Tibial nerve (tissue), 4 donors: ENCODE results near the gene KLHL5. TPM values are rescaled to one million over a fixed set of nuclear protein-coding genes. Genes with fewer than 3 reads are reported as not detected.

Experiments
- DNase-seq, 2 donors: peaks; one replicate each; pipeline ENCODE4 v3.0.0-alpha.2; 2019; ENCODE audit warnings: low spot score in 2 of 2
- H3K27ac ChIP-seq, 4 donors: fragments of 200-600 bp; sonication (generic) in 3 of 4; one replicate each; pipeline ENCODE4 v1.5.1; 2017 to 2019; ENCODE audit warnings: mild to moderate bottlenecking in 1 of 4
- H3K27me3 ChIP-seq, 2 donors: fragments of 200-600 bp; sonication (generic) in 1 of 2; one replicate each; pipeline versions ENCODE4 v1.5.1 to v1.6.0; 2017 to 2019
- H3K36me3 ChIP-seq, 3 donors: fragments of 200-600 bp; sonication (generic); one replicate each; pipeline ENCODE4 v1.5.1; 2018 to 2019
- H3K4me1 ChIP-seq, 4 donors: fragments of 200-600 bp; sonication (generic) in 3 of 4; one replicate each; pipeline ENCODE4 v1.5.1; 2017 to 2019
- H3K4me3 ChIP-seq, 4 donors: fragments of 200-600 bp; sonication (generic) in 3 of 4; one replicate each; pipeline ENCODE4 v1.5.1; 2017 to 2019; ENCODE audit warnings: mild to moderate bottlenecking in 1 of 4, moderate library complexity in 1 of 4
- H3K9me3 ChIP-seq, 4 donors: fragments of 200-600 bp; sonication (generic) in 3 of 4; one replicate each; pipeline ENCODE4 v1.5.1; 2017 to 2019
- EP300 ChIP-seq, 2 donors: sonication (generic); formaldehyde crosslinking; IDR thresholded peaks; one replicate each; pipeline ENCODE4 v1.6.1; 2017; ENCODE audit warnings: antibody characterized with exemption in 2 of 2, mild to moderate bottlenecking in 1 of 2
- POLR2A ChIP-seq, 2 donors: fragments of 450-650 bp; IDR thresholded peaks; one replicate each; pipeline ENCODE4 v1.6.1; 2017; ENCODE audit warnings: antibody characterized with exemption in 2 of 2, mild to moderate bottlenecking in 2 of 2, moderate library complexity in 2 of 2
- WGBS, 2 donors: methylation state at CpG; one replicate each; pipeline ENCODE4 v1.1.5; 2018; 5-methylcytosine and 5-hydroxymethylcytosine counted together
- total RNA-seq, 4 donors: library from RNA; depleted of rRNA; stranded (reverse); fragments of >200 nt; gene quantifications; one replicate each; pipeline ENCODE4 v1.1.0, GENCODE V29; 2016
- TF ChIP-seq, protein P1 (sequence below), 5 experiments: fragments of 200-600 bp in 3 of 5; fragments of 450-650 bp in 2 of 5; sonication (generic) in 3 of 5; IDR thresholded peaks; one replicate each; pipeline ENCODE4 v1.5.1; 2016 to 2019; ENCODE audit warnings: antibody characterized with exemption in 5 of 5, mild to moderate bottlenecking in 3 of 5, moderate library complexity in 2 of 5

Gene KLHL5
- total RNA-seq, 4 donors from 2014 or later = 18.8 to 34.5 (median 27.5) TPM

GRCh38 chr4:39023059-39023458 is 39.0 kb upstream of the KLHL5 start:
- H3K27me3 ChIP-seq = no peaks in the 10 kb centered on the region
- H3K9me3 ChIP-seq = no peaks in the 10 kb centered on the region
- no peak overlapping the region for H3K4me3 ChIP-seq
- H3K4me1 ChIP-seq = no peaks in the 10 kb centered on the region
- TF ChIP-seq, protein P1, sequence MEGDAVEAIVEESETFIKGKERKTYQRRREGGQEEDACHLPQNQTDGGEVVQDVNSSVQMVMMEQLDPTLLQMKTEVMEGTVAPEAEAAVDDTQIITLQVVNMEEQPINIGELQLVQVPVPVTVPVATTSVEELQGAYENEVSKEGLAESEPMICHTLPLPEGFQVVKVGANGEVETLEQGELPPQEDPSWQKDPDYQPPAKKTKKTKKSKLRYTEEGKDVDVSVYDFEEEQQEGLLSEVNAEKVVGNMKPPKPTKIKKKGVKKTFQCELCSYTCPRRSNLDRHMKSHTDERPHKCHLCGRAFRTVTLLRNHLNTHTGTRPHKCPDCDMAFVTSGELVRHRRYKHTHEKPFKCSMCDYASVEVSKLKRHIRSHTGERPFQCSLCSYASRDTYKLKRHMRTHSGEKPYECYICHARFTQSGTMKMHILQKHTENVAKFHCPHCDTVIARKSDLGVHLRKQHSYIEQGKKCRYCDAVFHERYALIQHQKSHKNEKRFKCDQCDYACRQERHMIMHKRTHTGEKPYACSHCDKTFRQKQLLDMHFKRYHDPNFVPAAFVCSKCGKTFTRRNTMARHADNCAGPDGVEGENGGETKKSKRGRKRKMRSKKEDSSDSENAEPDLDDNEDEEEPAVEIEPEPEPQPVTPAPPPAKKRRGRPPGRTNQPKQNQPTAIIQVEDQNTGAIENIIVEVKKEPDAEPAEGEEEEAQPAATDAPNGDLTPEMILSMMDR (IDR thresholded peaks at IDR 0.05) = no peak
- no peak for TF ChIP-seq EP300 (IDR thresholded peaks at IDR 0.05)
- TF ChIP-seq POLR2A (IDR thresholded peaks at IDR 0.05) = no peak
- 83 to 100% methylated on average over 1 of the region's 1 CpG for WGBS, 2 donors
- H3K36me3 ChIP-seq = no peaks in the 10 kb centered on the region
- DNase-seq = no peak
- H3K27ac ChIP-seq = no peak overlapping the region

DNA sequence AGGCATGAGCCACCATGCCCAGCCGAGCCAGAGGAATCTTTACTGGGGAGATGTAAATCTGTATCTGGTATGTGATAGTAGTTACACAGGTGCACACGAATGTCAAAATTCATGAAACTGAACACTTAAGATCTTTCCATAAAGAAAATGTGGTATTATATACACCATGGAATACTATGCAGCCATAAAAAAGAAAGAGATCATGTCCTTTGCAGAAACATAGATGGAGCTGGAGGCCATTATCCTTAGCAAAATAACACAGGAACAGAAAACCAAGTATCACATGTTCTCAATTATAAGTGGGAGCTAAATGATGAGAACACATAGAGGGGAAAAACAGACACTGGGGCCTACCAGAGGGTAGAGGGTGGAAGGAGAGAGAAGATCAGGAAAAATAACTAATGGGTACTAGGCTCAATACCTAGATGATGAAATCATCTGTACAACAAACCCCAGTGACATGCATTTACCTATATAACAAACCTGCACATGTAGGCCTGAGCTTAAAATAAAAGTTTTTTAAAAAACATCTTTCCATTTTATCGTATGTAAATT is 37.6 kb upstream of the KLHL5 start:
- no peaks in the 10 kb centered on the region for H3K36me3 ChIP-seq
- H3K27me3 ChIP-seq = no peaks in the 10 kb centered on the region
- WGBS, 2 donors = 96% methylated on average over 3 of the region's 3 CpGs
- no peaks in the 10 kb centered on the region for H3K4me1 ChIP-seq
- no peak overlapping the region for H3K4me3 ChIP-seq
- no peak for DNase-seq
- TF ChIP-seq, protein P1 (IDR thresholded peaks at IDR 0.05) = no peak
- no peak for TF ChIP-seq EP300 (IDR thresholded peaks at IDR 0.05)
- TF ChIP-seq POLR2A (IDR thresholded peaks at IDR 0.05) = no peak
- no peak overlapping the region for H3K27ac ChIP-seq
- no peaks in the 10 kb centered on the region for H3K9me3 ChIP-seq

GRCh38 chr4:39025552-39026085 is 36.4 kb upstream of the KLHL5 start:
- TF ChIP-seq, protein P1 (IDR thresholded peaks at IDR 0.05) = no peak
- TF ChIP-seq POLR2A (IDR thresholded peaks at IDR 0.05) (no peak), EP300 (IDR thresholded peaks at IDR 0.05) (no peak)
- no peaks in the 10 kb centered on the region for H3K9me3 ChIP-seq
- no peaks in the 10 kb centered on the region for H3K36me3 ChIP-seq
- no peak for DNase-seq
- no peaks in the 10 kb centered on the region for H3K27me3 ChIP-seq
- H3K27ac ChIP-seq = no peak overlapping the region
- 71 to 79% methylated on average over 4 of the region's 4 CpGs for WGBS, 2 donors
- H3K4me1 ChIP-seq = no peaks in the 10 kb centered on the region
- no peak overlapping the region for H3K4me3 ChIP-seq

GRCh38 chr4:39026096-39026495 is 35.9 kb upstream of the KLHL5 start:
- Histone ChIP-seq H3K36me3 (no peaks in the 10 kb centered on the region), H3K4me3 (no peak overlapping the region), H3K27me3 (no peaks in the 10 kb centered on the region), H3K4me1 (no peaks in the 10 kb centered on the region), H3K27ac (no peak overlapping the region), H3K9me3 (no peaks in the 10 kb centered on the region)
- DNase-seq = no peak
- TF ChIP-seq POLR2A (IDR thresholded peaks at IDR 0.05) (no peak), EP300 (IDR thresholded peaks at IDR 0.05) (no peak)
- TF ChIP-seq, protein P1 (IDR thresholded peaks at IDR 0.05) = no peak

DNA sequence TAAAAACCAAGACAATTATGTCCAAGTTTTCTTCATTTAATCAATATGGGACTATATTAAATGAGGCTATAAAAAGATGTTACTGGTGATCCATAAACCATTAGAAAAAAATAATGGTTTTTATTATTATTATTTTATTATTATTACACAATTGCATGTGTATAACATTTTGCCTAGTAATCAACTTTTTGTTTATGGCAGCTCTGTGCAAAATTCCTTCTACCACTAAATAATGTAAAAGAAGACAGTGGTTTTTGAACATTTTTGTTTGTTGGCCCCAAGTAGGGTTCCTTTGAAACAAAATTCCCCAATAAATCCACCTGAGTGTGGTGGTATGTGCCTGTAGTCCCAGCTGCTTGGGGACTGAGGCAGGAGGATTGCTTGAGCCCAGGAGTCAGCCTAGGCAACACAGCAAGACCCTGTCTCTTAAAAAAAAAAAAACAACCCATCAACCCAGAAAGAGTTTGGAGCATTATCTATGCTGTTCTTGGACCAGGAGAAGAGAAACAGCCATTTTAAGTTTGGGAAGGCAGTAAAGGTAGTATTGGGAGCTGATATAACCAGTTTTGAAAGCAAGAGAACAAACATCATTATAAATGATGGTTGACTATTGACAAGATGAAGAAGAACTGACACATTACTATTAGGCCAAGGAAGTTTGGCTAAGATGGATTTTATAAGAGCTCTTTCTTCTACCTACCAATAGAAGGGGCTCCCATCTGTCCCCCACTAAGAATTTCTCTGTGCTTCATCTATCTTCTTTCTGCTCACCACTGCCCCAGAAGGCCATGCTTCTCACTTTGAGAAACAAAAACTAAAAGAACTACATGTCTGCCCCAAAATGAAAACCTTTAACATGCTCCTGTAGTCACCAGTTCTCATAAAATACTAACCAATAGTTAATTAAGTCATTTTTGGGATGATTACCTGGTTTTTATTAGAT is 32.0 kb upstream of the KLHL5 start:
- TF ChIP-seq POLR2A (IDR thresholded peaks at IDR 0.05) (no peak), EP300 (IDR thresholded peaks at IDR 0.05) (no peak)
- TF ChIP-seq, protein P1 (IDR thresholded peaks at IDR 0.05) = no peak
- peak overlapping the region in 1 of 4 donors; percentile 10 for H3K27ac ChIP-seq
- H3K27me3 ChIP-seq = no peaks in the 10 kb centered on the region
- peak overlapping the region in 1 of 4 donors; percentile 17 for H3K4me3 ChIP-seq
- no peak for DNase-seq
- H3K9me3 ChIP-seq = no peaks in the 10 kb centered on the region
- H3K4me1 ChIP-seq = peaks cover 0 to 4% (median 0%) of the 10 kb centered on the region in 4 donors
- H3K36me3 ChIP-seq = no peaks in the 10 kb centered on the region
